LNCAP (cell line): Measurements from ENCODE around the gene CCDC136.

Experiments
- CTCF ChIP-seq: fragments of 450-650 bp; IDR thresholded peaks from 2 replicates; pipeline ENCODE4 v1.5.1; 2017; ENCODE audit warnings: mild to moderate bottlenecking

The CCDC136 gene

GRCh38 chr7:128755075-128755818, 36.5 kb upstream of the CCDC136 start:
- TF ChIP-seq CTCF: no peak

GRCh38 chr7:128755819-128756476, 35.8 kb upstream of the CCDC136 start:
- no peak for TF ChIP-seq CTCF

GRCh38 chr7:128757203-128757602, 34.6 kb upstream of the CCDC136 start:
- no peak for TF ChIP-seq CTCF

DNA sequence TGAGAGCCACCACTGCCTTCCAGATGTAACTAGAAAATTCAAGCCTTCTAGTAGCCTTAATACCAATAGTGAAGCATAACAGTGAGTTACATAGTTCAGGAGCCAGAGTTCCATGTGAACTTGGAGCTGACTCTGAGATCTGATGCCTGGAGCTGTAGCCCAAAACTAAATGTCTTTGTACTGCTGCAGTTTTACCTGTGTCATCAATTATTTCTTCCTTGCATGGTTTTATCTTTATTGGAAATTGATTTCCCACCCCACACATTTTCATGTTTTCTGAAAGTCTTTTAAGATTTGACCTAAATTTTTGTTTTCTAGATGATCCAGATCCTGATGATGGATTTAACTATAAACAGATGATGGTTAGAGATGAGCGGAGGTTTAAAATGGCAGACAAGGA, 33.2 kb upstream of the CCDC136 start:
- no peak for TF ChIP-seq CTCF

DNA sequence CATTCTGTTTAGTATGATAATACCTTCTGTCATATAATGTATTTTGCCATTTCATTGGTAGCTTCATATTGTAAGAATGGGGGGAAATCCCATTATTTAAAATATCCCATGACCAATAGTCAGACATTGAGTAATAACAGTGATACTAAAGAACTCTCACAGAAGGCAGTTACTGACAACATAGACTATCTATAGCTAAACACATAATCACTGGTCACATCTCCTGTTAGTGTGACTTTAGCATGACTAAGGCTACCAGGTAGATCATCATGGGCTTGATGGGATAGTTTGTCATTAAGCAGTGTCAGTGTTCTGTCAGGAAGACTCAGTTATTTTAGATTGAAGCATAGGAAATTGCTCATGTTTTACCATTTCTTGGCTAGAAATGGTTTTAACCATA, 32.5 kb upstream of the CCDC136 start:
- TF ChIP-seq CTCF: no peak

DNA sequence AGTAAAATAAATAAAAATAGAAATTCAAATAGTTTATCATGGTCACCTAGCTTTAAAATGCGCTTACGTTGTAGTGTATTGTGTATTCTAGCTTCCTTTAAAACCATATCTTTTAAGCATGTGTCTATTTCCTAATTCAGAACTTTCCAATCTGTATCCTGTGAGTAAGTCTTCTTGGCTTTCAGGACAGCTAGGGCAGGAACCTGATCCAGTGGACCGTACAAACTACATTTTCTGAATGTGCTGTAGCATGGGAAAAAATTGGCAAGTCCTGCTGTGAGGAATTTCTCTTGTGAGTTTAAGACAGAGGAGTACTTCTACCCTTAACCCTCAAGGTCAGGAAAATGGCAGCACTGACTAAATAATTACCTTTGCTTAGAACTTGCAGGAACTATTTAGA, 28.2 kb upstream of the CCDC136 start:
- TF ChIP-seq CTCF: no peak

DNA sequence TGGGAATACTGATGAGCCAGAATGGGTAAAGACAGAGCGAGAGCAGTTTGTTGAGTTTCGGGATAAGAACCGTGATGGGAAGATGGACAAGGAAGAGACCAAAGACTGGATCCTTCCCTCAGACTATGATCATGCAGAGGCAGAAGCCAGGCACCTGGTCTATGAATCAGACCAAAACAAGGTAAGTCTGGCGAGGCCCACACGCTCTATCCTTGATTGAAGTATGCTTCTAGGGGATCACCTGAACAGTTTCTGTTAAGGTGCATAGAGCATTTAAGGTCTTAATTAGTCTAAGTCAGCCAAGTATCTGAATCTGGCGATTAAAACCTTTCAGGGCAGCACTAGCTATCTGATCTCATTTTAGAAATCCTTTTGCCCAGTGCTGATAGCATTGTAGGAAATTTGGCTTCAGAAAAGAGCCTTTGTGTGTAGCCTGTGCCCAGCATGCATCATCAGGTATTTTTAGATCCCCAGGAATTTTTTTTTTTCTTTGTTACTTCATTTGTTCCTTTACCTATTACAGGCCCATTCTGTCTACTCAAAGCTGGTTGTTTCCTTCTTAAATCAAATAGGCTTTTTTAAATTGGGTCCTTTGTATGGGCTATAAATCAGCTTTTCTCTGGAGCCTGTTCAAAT, 24.2 kb upstream of the CCDC136 start:
- TF ChIP-seq CTCF: no peak
